ENCODE measurements around the gene MORN4.

DNA sequence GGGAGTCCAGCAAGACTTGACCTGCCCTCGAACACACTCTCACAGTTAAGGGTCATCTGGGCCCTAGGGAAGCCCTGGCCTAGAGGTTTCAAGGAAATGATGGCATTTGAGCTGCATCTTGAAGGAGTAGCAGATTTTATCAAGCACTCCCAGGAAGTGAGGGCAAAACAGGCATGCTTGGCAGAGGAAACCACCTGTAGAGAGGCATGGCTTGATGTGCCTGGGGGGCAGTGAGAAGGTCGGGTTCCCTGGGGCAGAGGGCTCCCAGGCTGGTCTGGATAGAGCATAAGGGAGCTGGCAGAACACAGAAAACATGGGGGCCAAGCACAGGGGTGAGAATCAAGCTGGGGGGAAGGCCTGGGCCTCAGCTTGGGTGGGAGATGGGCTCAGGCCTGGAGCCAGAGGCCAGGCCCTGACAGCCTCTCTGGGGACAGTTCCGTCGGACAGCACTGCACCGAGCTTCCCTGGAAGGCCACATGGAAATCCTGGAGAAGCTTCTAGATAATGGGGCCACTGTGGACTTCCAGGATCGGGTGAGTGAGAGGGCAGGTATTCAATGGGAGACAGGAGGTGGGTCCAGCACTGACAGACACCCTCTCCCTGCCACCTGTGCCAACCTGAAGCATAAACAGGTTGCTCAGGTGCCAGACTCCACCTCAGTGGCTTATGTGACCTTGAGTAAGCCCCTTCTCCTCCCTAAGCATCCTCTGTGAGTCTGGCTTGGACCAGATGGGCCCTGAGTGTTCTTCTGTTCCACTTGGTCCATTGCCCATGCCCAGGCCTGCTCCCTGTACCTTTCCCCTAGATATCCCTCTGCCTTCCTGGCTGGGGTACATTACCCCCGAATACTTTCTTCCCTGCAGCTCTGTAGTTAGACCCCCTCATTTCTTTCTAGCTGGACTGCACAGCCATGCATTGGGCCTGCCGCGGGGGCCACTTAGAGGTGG lies 52.6 kb downstream of the MORN4 start:
- TF ChIP-seq, protein P1, sequence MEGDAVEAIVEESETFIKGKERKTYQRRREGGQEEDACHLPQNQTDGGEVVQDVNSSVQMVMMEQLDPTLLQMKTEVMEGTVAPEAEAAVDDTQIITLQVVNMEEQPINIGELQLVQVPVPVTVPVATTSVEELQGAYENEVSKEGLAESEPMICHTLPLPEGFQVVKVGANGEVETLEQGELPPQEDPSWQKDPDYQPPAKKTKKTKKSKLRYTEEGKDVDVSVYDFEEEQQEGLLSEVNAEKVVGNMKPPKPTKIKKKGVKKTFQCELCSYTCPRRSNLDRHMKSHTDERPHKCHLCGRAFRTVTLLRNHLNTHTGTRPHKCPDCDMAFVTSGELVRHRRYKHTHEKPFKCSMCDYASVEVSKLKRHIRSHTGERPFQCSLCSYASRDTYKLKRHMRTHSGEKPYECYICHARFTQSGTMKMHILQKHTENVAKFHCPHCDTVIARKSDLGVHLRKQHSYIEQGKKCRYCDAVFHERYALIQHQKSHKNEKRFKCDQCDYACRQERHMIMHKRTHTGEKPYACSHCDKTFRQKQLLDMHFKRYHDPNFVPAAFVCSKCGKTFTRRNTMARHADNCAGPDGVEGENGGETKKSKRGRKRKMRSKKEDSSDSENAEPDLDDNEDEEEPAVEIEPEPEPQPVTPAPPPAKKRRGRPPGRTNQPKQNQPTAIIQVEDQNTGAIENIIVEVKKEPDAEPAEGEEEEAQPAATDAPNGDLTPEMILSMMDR (IDR thresholded peaks at IDR 0.05), result no peak
- TF ChIP-seq POLR2A (IDR thresholded peaks at IDR 0.05), result no peak
